ENCODE data around the gene GNAL.

DNA sequence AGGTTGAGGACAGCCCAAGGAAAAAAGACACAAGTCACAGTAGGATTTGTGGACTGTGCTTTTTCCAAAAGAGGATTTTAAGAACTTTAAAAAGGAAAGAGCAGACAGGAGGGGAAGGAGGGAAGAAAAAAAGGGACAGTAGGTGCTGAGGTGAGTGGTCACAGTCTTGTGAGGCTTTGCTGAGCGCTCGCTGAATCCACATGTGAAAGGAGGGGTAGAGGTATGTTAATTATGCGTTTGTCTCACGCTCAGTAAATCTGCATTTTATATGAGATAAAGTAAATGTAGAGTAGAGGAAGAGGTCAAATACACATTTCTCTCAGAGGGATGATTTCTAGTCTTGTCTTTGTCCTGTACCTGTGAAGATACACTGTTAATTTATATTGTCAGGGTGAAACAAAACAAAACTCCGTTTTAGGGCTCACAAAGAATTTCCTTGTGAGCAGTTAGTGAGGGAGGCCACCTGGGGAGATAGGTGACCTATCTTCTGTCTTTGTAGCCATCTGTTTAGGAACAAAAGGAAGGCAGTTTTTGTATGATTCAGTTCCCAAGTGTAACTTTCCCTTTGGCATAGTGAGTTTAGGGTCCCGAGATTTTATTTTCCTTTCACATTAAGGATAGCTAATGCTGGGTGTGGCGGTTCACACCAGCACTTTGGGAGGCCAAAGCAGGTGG, 25.3 kb downstream of the GNAL start:
- no peak for TF ChIP-seq CSDC2 (CRISPR knock-in tag; IDR thresholded peaks at IDR 0.05)
- TF ChIP-seq RARB (CRISPR knock-in tag; IDR thresholded peaks at IDR 0.05) = no peak
- TF ChIP-seq ZNF8 (CRISPR knock-in tag; IDR thresholded peaks at IDR 0.05) = no peak
